ENCODE measurements around the gene ACTR2.
A peak's percentile ranks its signal among the peaks of the same experiment; 100 is the strongest.
"Not testable (repeated sequence)": the region's sequence is repeated elsewhere in the genome, so short reads cannot be mapped to it uniquely, and the experiment has no call there.

The ACTR2 gene

DNA sequence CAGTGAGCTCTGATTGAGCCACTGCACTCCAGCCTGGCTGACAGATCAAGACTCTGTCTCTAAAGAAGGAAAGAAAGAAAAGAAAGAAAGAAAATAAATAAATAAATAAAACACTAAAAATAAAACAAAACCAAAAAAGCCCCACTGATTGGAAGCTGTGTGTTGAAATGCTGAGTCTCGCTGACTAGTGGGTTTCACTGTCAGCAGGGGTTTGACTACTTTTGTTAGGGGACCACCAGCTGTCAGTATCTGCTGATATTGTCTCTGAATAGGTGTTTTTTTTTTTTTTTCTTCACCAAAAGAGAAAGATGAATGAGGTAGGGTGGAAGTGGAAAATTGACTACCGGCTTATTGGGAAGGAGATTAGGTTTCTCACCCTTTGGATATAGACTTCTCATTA, 12.8 kb upstream of the ACTR2 start:
- no peaks in the 10 kb centered on the region for H3K27me3 Mint-ChIP-seq
- no peak overlapping the region for H3K27ac Mint-ChIP-seq
- no peaks in the 10 kb centered on the region for H3K9me3 Mint-ChIP-seq
- no peaks in the 10 kb centered on the region for H3K4me1 Mint-ChIP-seq
- H3K4me3 Mint-ChIP-seq = no peak overlapping the region
- no peaks in the 10 kb centered on the region for H3K36me3 Mint-ChIP-seq

DNA sequence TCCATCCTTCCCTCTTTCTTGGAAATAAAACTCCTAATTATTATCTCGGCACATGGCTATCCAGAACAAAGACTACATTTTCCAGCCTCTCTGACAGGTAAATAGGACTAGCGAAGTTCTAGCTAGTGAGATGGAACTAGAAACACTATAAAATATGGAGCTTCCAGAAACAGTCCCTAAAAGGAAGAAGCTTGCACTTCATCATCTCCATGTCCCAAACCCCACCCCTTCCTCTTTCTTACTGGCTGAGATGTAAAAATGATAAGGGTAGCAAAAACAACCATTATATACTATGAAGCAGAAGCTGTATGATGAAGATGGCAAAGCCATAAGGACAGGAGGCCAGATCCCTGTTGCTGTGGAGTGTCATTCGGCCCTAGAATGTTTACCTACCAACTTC, 11.7 kb upstream of the ACTR2 start:
- Mint-ChIP-seq H3K4me3 (no peak overlapping the region), H3K27ac (no peak overlapping the region), H3K4me1 (no peaks in the 10 kb centered on the region), H3K36me3 (peaks cover 2% of the 10 kb centered on the region), H3K27me3 (no peaks in the 10 kb centered on the region), H3K9me3 (no peaks in the 10 kb centered on the region)

DNA sequence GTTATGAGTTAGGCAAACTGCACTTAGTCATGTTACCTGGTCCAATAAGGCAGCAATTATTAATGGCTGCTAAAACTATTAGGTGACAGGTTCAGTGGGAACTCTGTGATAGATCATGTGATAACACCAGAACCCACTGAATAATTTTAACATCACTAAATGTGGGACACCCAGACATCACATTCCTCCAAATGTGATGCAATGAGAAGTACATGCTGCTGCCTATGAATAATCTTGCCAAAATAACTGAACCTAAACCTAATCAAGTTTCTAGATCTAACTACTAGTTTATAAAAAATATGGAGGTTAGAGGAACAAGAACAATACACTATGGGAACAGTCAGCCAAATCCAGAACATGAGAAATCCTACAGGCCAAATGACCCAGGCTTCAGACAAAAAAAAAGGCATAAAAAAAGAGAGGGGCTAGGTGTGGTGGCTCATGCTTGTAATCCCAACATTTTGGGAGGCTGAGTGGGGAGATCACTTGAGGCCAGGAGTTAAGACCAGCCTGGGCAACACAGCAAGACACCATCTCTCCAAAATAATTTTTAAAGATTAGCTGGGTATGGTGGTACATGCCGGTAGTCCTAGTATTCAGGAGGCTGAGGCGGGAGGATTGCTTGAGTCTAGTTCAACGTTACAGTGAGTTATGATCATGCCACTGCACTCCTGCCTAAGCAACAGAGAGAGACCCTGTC, 7.0 kb upstream of the ACTR2 start:
- no peaks in the 10 kb centered on the region for H3K4me1 Mint-ChIP-seq
- peaks cover 2% of the 10 kb centered on the region for H3K36me3 Mint-ChIP-seq
- no peaks in the 10 kb centered on the region for H3K27me3 Mint-ChIP-seq
- no peak overlapping the region for H3K27ac Mint-ChIP-seq
- H3K4me3 Mint-ChIP-seq = no peak overlapping the region
- H3K9me3 Mint-ChIP-seq = no peaks in the 10 kb centered on the region

DNA sequence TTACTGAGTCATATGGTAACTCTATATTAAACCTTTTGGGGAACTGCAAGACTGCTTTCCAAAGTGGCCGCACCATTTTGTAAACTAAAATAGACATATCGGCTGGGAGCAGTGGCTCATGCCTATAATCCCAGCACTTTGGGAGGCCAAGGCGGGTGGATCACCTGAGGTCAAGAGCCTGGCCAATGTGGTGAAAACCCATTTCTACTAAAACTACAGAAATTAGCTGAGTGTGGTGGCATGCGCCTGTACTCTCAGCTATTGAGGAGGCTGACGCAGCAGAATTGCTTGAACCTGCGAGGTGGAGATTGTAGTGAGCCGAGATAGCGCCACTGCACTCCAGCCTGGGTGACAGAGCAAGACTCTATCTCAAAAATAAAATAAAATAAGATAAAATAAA, 6.4 kb upstream of the ACTR2 start:
- H3K4me3 Mint-ChIP-seq, H3K27me3 Mint-ChIP-seq, H3K27ac Mint-ChIP-seq, H3K4me1 Mint-ChIP-seq, H3K9me3 Mint-ChIP-seq, H3K36me3 Mint-ChIP-seq: not testable (repeated sequence)

DNA sequence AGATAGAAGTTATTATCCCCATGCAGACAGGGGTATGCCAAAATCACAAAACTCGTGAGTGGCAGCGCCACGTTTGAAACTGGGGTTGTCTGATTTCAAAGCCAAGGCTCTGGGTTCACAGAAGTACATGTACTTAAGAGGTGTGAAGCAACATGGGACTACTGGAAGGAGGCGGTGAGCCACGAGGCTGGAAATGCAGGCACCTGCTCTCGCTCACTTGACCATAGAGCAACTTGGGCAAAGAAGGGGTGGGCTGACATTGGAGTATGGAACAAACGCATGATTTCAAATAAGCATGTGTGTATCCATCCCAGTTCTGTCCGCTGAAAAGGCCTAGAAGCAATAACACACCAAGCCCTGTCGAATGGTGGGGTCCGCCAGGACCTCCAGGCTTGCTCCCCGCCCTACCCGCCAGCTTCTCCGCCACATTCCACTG, 593 bp upstream of the ACTR2 start:
- H3K27ac Mint-ChIP-seq = peak overlapping the region; percentile 100

DNA sequence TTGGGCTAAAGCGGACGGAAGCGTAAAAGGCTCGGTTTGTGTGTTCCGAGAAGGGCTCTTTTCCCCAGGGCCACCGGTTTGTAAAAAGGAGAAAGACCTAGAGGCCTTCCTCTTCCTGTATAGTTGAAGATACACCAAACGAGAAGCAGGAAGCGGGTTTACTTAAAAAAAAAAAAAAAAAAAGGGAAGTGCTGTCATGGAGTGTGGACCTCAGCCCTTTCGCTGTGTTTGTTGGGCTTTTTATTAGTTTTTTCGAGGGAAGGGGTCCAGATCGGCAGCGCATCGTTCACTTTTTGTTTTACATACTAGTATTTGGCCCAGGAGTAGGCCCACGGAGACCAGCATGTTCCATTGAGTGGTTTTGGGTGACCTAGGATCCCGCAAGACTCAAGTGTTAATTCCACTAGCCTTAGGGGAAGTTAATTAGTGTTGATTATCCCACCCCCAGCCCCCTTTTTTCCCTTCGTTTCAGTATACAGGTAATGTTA, 676 bp downstream of the ACTR2 start:
- Mint-ChIP-seq H3K27ac (peak overlapping the region; percentile 89), H3K36me3 (peaks cover 13% of the 10 kb centered on the region), H3K4me1 (peaks cover 38% of the 10 kb centered on the region), H3K4me3 (peak overlapping the region; percentile 98), H3K27me3 (no peaks in the 10 kb centered on the region), H3K9me3 (no peaks in the 10 kb centered on the region)

More for the DNA sequence above, 593 bp upstream of the ACTR2 start:
- H3K9me3 Mint-ChIP-seq = no peaks in the 10 kb centered on the region
- peaks cover 29% of the 10 kb centered on the region for H3K4me1 Mint-ChIP-seq
- H3K27me3 Mint-ChIP-seq = no peaks in the 10 kb centered on the region
- H3K4me3 Mint-ChIP-seq = peak overlapping the region; percentile 100
- peaks cover 12% of the 10 kb centered on the region for H3K36me3 Mint-ChIP-seq

DNA sequence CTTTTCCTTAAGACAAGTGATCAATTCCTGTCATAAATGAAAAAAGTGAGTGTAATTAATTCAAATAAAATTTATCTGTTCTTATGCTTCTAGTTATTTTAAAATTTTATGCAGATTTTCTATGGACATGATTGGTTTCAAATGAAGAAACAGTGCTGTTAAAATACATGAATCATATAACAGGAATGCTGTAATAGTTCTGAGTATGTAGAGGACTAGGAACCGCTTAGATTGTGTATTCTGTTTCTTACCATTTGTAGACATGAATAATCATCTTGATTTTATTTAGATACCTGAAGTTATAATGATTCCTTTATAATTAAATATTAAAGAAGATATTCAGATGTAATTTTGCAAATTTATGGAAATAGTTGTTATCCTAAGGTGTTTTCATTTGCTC, 3.5 kb downstream of the ACTR2 start:
- Mint-ChIP-seq H3K27me3 (no peaks in the 10 kb centered on the region), H3K4me1 (peaks cover 63% of the 10 kb centered on the region), H3K9me3 (no peaks in the 10 kb centered on the region), H3K27ac (no peak overlapping the region), H3K4me3 (peak overlapping the region; percentile 36), H3K36me3 (peaks cover 16% of the 10 kb centered on the region)

DNA sequence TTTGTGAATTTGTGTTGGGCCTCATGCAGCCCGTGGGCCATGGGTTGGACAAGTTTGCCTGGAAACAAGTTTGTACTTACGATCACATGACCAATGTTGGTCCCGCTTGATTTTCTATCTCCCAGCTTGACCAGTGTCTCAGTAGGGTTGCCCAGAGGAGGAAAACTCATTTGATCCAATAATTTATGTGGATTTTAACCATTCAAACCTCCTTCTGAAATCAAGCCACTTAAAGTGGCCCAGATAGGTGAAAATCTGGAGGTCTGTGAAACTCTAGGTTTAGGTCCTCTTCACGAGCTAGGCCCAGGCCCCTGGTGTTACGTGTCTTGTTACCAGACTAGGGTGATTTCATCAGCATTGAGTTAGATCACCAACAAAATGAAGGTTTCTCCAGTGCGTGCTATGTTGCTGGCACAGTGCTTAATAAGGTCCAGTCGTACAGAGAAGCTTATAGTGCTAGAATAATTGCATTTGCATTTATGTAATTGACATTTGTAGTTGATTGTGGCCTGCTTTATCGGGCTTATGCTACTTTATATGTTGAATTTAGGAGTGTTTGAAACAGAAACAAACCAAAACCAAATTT, 4.4 kb downstream of the ACTR2 start:
- Mint-ChIP-seq H3K36me3 (peaks cover 13% of the 10 kb centered on the region), H3K4me3 (peak overlapping the region; percentile 68), H3K27ac (peak overlapping the region; percentile 71), H3K9me3 (no peaks in the 10 kb centered on the region), H3K4me1 (peaks cover 64% of the 10 kb centered on the region), H3K27me3 (no peaks in the 10 kb centered on the region)

DNA sequence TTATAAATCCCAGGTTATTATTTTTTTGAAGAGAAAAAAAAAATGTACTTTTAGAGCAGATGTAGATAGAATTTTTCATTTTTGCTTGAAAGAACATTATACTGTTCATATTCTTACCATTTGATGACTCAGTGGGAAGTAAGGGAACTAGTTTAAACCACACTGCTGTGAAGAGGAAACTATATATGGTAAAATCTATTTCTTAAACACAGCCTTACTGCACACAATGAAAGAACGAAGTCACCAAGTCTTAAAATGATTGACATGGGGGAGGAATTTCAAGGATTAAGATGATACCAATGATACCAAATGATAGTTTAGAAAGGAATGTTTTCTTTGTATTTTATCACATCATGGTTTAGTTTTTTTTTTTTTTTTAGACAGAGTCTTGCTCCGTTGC, 5.0 kb downstream of the ACTR2 start:
- Mint-ChIP-seq H3K4me1 (peaks cover 71% of the 10 kb centered on the region), H3K36me3 (peaks cover 10% of the 10 kb centered on the region), H3K9me3 (no peaks in the 10 kb centered on the region), H3K27ac (peak overlapping the region; percentile 71), H3K4me3 (peak overlapping the region; percentile 68), H3K27me3 (no peaks in the 10 kb centered on the region)

DNA sequence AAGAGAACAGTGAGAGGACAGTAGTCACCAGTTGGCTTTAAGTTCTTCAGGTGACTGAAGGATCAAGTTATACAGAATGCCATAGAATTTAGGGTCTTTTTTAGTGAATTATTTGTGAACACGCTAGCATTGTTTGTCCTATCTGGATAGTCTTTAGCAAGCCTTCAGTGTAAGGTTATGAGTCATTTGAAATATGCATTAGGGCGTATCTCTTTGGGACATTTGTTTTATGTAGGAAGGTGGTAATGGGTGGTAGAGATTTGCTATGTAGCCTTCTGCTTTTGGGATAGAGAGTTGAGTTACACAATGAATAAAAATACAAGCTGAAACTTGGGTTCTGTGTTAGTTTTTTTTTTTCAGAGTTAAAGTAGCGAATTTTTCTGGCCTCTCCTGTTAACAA, 13.0 kb downstream of the ACTR2 start:
- H3K9me3 Mint-ChIP-seq = no peaks in the 10 kb centered on the region
- H3K27ac Mint-ChIP-seq = no peak overlapping the region
- H3K4me3 Mint-ChIP-seq = peak overlapping the region; percentile 5
- peaks cover 1% of the 10 kb centered on the region for H3K36me3 Mint-ChIP-seq
- peaks cover 68% of the 10 kb centered on the region for H3K4me1 Mint-ChIP-seq
- H3K27me3 Mint-ChIP-seq = no peaks in the 10 kb centered on the region

DNA sequence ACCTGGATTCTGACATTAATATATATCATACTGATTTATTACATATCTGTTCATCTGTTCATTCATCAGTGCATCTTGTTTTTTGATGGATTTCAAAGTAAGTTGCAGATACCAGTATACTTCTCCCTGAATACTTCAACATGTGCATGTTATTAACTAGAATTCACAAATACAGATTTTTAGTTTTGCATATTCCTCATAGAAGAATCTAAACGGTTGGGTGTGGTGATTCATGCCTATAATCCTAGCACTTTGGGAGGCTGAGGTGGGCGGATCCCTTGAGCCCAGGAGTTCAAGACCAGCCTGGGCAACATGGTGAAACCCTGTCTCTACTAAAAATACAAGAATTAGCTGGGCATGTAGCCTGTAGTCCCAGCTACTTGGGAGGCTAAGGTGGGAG, 16.8 kb downstream of the ACTR2 start:
- not testable (repeated sequence) for H3K27me3 Mint-ChIP-seq, H3K9me3 Mint-ChIP-seq, H3K4me3 Mint-ChIP-seq, H3K27ac Mint-ChIP-seq, H3K36me3 Mint-ChIP-seq
- H3K4me1 Mint-ChIP-seq = peaks cover 62% of the 10 kb centered on the region

DNA sequence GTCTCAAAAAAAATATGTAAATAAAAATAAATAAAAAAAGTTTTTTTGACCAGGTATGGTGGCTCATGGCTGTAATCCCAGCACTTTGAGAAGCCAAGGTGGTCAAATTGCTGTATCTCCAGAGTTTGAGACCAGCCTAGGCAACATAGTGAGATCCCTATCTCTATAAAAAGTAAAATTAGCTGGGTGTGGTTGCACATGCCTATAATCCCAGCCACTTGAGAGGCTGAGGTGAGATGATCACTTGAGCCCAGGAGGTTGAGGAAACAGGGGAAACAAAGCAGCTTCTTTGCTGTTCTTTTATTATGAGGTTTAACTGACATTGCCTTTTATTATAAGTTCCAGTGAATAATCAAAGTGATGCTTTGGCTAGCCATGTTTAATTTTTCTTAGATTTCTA, 25.0 kb downstream of the ACTR2 start:
- no peak overlapping the region for H3K27ac Mint-ChIP-seq
- H3K36me3 Mint-ChIP-seq = peaks cover 13% of the 10 kb centered on the region
- no peaks in the 10 kb centered on the region for H3K27me3 Mint-ChIP-seq
- H3K4me3 Mint-ChIP-seq = no peak overlapping the region
- H3K4me1 Mint-ChIP-seq = peaks cover 35% of the 10 kb centered on the region
- no peaks in the 10 kb centered on the region for H3K9me3 Mint-ChIP-seq

DNA sequence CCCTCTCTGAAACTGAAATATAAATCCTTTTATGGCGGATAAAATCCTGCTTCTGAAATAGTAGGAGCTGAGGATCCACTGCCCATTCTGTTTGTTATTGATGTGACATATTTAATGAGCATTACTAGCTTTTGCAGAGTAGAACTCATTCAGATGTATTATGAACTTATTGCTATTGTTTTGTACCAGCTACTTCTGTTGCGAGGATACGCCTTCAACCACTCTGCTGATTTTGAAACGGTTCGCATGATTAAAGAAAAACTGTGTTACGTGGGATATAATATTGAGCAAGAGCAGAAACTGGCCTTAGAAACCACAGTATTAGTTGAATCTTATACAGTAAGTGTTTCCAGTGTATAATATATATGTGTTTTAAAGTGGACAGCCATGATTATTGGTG, 27.7 kb downstream of the ACTR2 start:
- no peaks in the 10 kb centered on the region for H3K9me3 Mint-ChIP-seq
- H3K4me1 Mint-ChIP-seq = peaks cover 39% of the 10 kb centered on the region
- H3K4me3 Mint-ChIP-seq = no peak overlapping the region
- no peaks in the 10 kb centered on the region for H3K27me3 Mint-ChIP-seq
- peaks cover 8% of the 10 kb centered on the region for H3K36me3 Mint-ChIP-seq
- no peak overlapping the region for H3K27ac Mint-ChIP-seq

DNA sequence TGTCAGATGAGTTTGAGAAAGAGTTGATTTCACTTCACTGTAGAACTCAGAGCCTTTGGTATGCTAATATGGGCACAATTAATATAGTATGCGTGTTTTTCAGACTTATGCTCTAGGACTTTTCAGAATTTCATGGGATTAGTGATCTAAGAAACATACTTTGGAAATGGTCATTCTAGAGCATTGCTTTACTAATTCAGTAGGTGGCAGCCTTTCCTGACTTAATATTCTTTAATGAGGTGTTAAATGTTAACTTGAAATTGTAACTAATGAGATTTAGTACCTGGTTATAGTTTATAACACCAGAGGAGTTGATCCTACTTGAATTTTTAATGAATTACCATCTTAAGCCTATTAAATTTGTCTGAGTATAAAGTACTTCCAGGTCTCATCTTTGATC, 28.4 kb downstream of the ACTR2 start:
- Mint-ChIP-seq H3K27ac (no peak overlapping the region), H3K27me3 (no peaks in the 10 kb centered on the region), H3K9me3 (no peaks in the 10 kb centered on the region), H3K4me3 (no peak overlapping the region), H3K4me1 (peaks cover 35% of the 10 kb centered on the region), H3K36me3 (peaks cover 8% of the 10 kb centered on the region)

DNA sequence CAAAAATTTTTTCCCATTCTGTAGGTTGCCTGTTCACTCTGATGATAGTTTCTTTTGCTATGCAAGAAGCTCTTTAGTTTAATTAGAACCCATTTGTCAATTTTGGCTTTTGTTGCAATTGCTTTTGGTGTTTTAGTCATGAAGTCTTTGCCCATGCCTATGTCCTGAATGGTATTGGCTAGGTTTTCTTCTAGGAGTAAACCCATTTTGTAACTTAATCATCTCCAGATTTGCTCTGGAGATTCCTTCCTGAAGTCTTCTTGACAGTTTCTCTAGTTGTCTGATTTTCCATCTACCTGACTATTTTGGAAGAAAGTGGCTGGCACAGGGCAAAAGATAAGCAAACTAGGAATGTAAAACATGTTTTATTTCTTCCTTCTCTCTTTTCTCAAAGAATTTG, 30.2 kb downstream of the ACTR2 start:
- H3K4me3 Mint-ChIP-seq, H3K36me3 Mint-ChIP-seq, H3K27me3 Mint-ChIP-seq, H3K9me3 Mint-ChIP-seq: not testable (repeated sequence)
- peak overlapping the region; percentile 71 for H3K27ac Mint-ChIP-seq
- peaks cover 33% of the 10 kb centered on the region for H3K4me1 Mint-ChIP-seq

DNA sequence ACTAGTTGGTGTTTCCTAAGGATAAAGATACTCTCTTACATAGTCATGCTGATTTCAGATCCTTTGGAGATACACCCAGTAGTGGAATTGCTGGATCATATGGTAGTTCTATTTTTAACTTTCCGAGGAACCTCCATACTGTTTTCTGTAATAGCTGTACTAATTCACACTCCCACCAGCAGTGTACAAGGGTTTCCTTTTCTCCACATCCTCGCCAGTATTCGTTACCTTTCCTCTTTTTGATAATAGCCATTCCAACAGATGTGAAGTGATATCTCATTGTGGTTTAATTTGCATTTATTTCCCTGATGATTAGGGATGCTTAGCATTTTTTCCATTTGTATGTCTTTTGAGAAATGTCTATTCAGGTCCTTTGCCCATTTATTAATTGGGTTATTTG, 34.0 kb downstream of the ACTR2 start:
- no peak overlapping the region for H3K27ac Mint-ChIP-seq
- no peaks in the 10 kb centered on the region for H3K27me3 Mint-ChIP-seq
- no peak overlapping the region for H3K4me3 Mint-ChIP-seq
- H3K9me3 Mint-ChIP-seq = no peaks in the 10 kb centered on the region
- H3K36me3 Mint-ChIP-seq = peaks cover 9% of the 10 kb centered on the region
- peaks cover 35% of the 10 kb centered on the region for H3K4me1 Mint-ChIP-seq

DNA sequence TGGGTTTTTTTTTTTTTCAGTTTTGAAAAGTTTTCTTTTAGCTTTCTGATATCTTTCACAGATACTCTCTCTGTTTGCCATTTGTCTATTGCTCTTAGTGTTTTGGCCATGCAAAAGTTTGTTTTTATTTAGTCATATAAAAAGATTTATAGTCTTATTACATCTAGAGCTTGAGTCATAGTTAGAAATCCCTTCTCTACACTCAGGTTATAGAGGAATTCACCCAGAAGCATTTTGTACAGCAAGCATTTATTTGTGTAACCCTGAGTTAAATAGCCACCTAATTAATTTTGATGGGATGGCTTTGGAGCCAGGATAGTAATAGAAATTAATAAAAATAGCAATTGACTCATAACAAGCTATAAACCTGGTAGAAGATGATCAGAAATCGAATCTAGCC, 35.6 kb downstream of the ACTR2 start:
- Mint-ChIP-seq H3K9me3 (no peaks in the 10 kb centered on the region), H3K27me3 (no peaks in the 10 kb centered on the region), H3K36me3 (peaks cover 11% of the 10 kb centered on the region), H3K4me3 (no peak overlapping the region), H3K4me1 (peaks cover 24% of the 10 kb centered on the region), H3K27ac (no peak overlapping the region)
